Bronchial epithelial cell (primary cell): ENCODE results near the gene EDA. TPM values are rescaled to one million over a fixed set of nuclear protein-coding genes. Genes with fewer than 3 reads are reported as not detected.

ENCODE experiments used
- DNase-seq: peaks from one replicate; pipeline ENCODE4 v3.0.0-alpha.2; 2010; ENCODE audit warnings: low read depth
- FAIRE-seq: peaks from 2 replicates; lab custom pipeline; 2011; peaks lifted over from hg19 to GRCh38; lab: Jason Lieb, UNC
- H3K27me3 ChIP-seq: 2 replicates; pipeline ENCODE4 v1.5.1; 2011; ENCODE audit warnings: low read length; ENCODE audit not compliant: control insufficient read depth, insufficient read depth
- H3K36me3 ChIP-seq: 2 replicates; pipeline ENCODE4 v1.5.1; 2011; ENCODE audit warnings: low read length; ENCODE audit not compliant: control insufficient read depth, insufficient read depth
- H3K4me3 ChIP-seq: 2 replicates; pipeline ENCODE4 v1.5.1; 2011; ENCODE audit warnings: mild to moderate bottlenecking, low read depth, low read length, control low read depth
- CTCF ChIP-seq: IDR thresholded peaks from 2 replicates; pipeline ENCODE4 v1.5.1; 2011; ENCODE audit warnings: mild to moderate bottlenecking, moderate library complexity, low read length, control low read depth, inconsistent platforms; ENCODE audit not compliant: insufficient read depth, severe bottlenecking
- total RNA-seq: library from RNA; depleted of rRNA; stranded (reverse); fragments of >200 nt; gene quantifications from 2 replicates; pipeline ENCODE4 v1.2.1, GENCODE V29; 2014

Gene EDA
- total RNA-seq, 1 donor from 2014 or later, result 0.26 TPM

GRCh38 chrX:70034646-70035045 is 418.7 kb downstream of the EDA start:
- Histone ChIP-seq H3K36me3 (no peaks in the 10 kb centered on the region), H3K4me3 (no peak overlapping the region), H3K27me3 (no peaks in the 10 kb centered on the region)
- TF ChIP-seq CTCF, result no peak
- no peak for FAIRE-seq
- DNase-seq, result peak; percentile 73

GRCh38 chrX:70038515-70038914 is 422.6 kb downstream of the EDA start:
- H3K4me3 ChIP-seq, result no peak overlapping the region
- no peaks in the 10 kb centered on the region for H3K27me3 ChIP-seq
- H3K36me3 ChIP-seq, result no peaks in the 10 kb centered on the region
- FAIRE-seq (no peak), DNase-seq (no peak)
- no peak for TF ChIP-seq CTCF

- DNase-seq (no peak), FAIRE-seq (no peak)
- no peak for TF ChIP-seq CTCF
- H3K4me3 ChIP-seq, result no peak overlapping the region
- H3K36me3 ChIP-seq, result no peaks in the 10 kb centered on the region
- H3K27me3 ChIP-seq, result no peaks in the 10 kb centered on the region
These were observed 423.0 kb downstream of the EDA start for GRCh38 chrX:70038951-70039350.

GRCh38 chrX:70039758-70040157 is 423.8 kb downstream of the EDA start:
- H3K27me3 ChIP-seq, result no peaks in the 10 kb centered on the region
- H3K36me3 ChIP-seq, result no peaks in the 10 kb centered on the region
- peak; percentile 47 for DNase-seq
- FAIRE-seq, result no peak
- no peak overlapping the region for H3K4me3 ChIP-seq
- TF ChIP-seq CTCF, result no peak

- Histone ChIP-seq H3K36me3 (no peaks in the 10 kb centered on the region), H3K4me3 (no peak overlapping the region), H3K27me3 (no peaks in the 10 kb centered on the region)
- no peak for FAIRE-seq
- no peak for TF ChIP-seq CTCF
- DNase-seq, result no peak
These were observed 426.1 kb downstream of the EDA start for GRCh38 chrX:70041993-70042392.
